Stimulated activated CD4-positive, alpha-beta T cell treated with anti-CD3 and anti-CD28 coated beads, Interleukin-2, amount 100 ng/mL, for 48 hours (primary cell): ENCODE results near the gene GNPTG.

Experiments used
- DNase-seq, 2 donors: peaks; one replicate each; pipeline ENCODE4 v3.0.0-alpha.2; 2020

GNPTG gene

GRCh38 chr16:1335211-1335971 lies 16.3 kb upstream of the GNPTG start:
- DNase-seq: no peak

GRCh38 chr16:1335996-1336395 lies 15.7 kb upstream of the GNPTG start:
- DNase-seq: no peak

- no peak for DNase-seq
These were observed 15.1 kb upstream of the GNPTG start for GRCh38 chr16:1336619-1337018.

- no peak for DNase-seq
These were observed 14.2 kb upstream of the GNPTG start for GRCh38 chr16:1337486-1337885.

GRCh38 chr16:1338119-1338730 lies 13.5 kb upstream of the GNPTG start:
- DNase-seq: no peak

- no peak for DNase-seq
These were observed 12.7 kb upstream of the GNPTG start for GRCh38 chr16:1338855-1339675.

- no peak for DNase-seq
These were observed 10.8 kb upstream of the GNPTG start for GRCh38 chr16:1340730-1341494.

GRCh38 chr16:1341495-1342420 lies 10.0 kb upstream of the GNPTG start:
- no peak for DNase-seq

GRCh38 chr16:1342526-1343427 lies 9.0 kb upstream of the GNPTG start:
- DNase-seq: peak; percentile 80 to 85

GRCh38 chr16:1343428-1344242 lies 8.1 kb upstream of the GNPTG start:
- no peak for DNase-seq

GRCh38 chr16:1344499-1344898 lies 7.2 kb upstream of the GNPTG start:
- no peak for DNase-seq

GRCh38 chr16:1345087-1345486 lies 6.6 kb upstream of the GNPTG start:
- no peak for DNase-seq

- DNase-seq: no peak
These were observed 5.9 kb upstream of the GNPTG start for GRCh38 chr16:1345651-1346421.

- DNase-seq: no peak
These were observed 5.1 kb upstream of the GNPTG start for GRCh38 chr16:1346422-1347285.

- no peak for DNase-seq
These were observed 4.4 kb upstream of the GNPTG start for GRCh38 chr16:1347286-1347855.

GRCh38 chr16:1347962-1348361 lies 3.8 kb upstream of the GNPTG start:
- DNase-seq: no peak

- no peak for DNase-seq
These were observed 3.3 kb upstream of the GNPTG start for GRCh38 chr16:1348441-1348840.

GRCh38 chr16:1348926-1349325 lies 2.8 kb upstream of the GNPTG start:
- DNase-seq: no peak
